ENCODE results near the gene TMEM229B. TPM values are rescaled to one million over a fixed set of nuclear protein-coding genes. Genes with fewer than 3 reads are reported as not detected.

The TMEM229B gene
- total and polyA plus RNA-seq, 2 donors (not counting 1 experiment from before 2014, with no cell fraction given) = 0.68 to 0.99 TPM

DNA sequence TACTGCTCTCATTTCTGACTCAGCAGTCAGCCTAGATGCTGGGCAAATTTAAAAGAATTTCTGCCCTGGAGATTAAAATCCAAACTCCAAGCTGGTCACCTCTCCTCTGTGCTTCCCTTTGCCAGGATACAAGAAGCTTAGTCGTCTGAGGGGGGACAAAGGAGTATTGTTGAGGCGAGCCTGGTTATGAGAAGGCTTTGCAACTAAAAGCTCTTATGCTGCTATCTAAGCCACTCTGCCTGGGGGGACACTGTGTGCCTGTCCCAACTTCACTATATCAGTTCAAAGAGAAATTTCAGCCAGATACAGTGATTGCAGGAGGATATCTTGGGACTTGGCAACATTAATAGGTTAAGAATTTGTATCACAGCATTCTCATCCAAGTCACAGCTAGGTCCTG is 33.7 kb upstream of the TMEM229B start:
- TF ChIP-seq, protein P1, sequence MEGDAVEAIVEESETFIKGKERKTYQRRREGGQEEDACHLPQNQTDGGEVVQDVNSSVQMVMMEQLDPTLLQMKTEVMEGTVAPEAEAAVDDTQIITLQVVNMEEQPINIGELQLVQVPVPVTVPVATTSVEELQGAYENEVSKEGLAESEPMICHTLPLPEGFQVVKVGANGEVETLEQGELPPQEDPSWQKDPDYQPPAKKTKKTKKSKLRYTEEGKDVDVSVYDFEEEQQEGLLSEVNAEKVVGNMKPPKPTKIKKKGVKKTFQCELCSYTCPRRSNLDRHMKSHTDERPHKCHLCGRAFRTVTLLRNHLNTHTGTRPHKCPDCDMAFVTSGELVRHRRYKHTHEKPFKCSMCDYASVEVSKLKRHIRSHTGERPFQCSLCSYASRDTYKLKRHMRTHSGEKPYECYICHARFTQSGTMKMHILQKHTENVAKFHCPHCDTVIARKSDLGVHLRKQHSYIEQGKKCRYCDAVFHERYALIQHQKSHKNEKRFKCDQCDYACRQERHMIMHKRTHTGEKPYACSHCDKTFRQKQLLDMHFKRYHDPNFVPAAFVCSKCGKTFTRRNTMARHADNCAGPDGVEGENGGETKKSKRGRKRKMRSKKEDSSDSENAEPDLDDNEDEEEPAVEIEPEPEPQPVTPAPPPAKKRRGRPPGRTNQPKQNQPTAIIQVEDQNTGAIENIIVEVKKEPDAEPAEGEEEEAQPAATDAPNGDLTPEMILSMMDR (conservative IDR thresholded peaks at IDR 0.05 in 1 of 2, IDR thresholded peaks at IDR 0.05 in 1 of 2; ENCODE audit: low read depth in 1 of 2, low read length in 2 of 2) = no peak
- TF ChIP-seq EZH2 (IDR thresholded peaks at IDR 0.05; ENCODE audit: low read length, missing control alignments) = no peak
- no peak for DNase-seq (ENCODE audit: low read depth in 2 of 2)
- peaks cover 32% of the 10 kb centered on the region for H3K27me3 ChIP-seq (ENCODE audit: control insufficient read depth, insufficient read depth, low read length)

DNA sequence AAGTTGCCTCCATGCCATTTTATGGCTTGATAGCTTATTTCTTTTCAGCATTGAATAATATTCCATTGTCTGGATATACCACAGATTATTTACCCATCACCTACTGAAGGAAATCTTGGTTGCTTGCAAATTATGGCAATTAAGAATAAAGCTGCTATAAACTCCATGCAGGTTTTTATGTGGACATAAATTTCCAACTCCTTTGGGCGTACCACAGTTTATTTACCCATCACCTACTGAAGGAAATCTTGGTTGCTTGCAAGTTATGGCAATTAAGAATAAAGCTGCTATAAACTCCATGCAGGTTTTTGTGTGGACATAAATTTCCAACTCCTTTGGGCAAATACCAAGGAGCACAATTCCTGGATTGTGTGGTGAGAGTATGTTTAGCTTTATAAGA is 32.0 kb upstream of the TMEM229B start:
- Histone ChIP-seq H3K27ac (ENCODE audit: insufficient read depth, low read length) (no peak overlapping the region), H3K4me2 (ENCODE audit: extremely low read depth, insufficient read depth, low read length) (no peak overlapping the region), H3K79me2 (ENCODE audit: control insufficient read depth, insufficient read depth, low read length) (no peaks in the 10 kb centered on the region), H3K9me3 (ENCODE audit: control insufficient read depth, insufficient read depth, low read depth, low read length) (no peaks in the 10 kb centered on the region), H3K27me3 (ENCODE audit: control insufficient read depth, insufficient read depth, low read length) (peaks cover 42% of the 10 kb centered on the region), H3K9ac (ENCODE audit: insufficient read depth, low read length) (no peak overlapping the region), H4K20me1 (ENCODE audit: control insufficient read depth, extremely low read depth, insufficient read depth, low read length) (no peaks in the 10 kb centered on the region), H2AFZ (ENCODE audit: low read length) (no peak overlapping the region), H3K4me3 (replicated peaks in 1 of 4; ENCODE audit: control extremely low read depth in 1 of 4, insufficient read depth in 1 of 4, low read depth in 3 of 4, low read length in 4 of 4) (no peak overlapping the region), H3K36me3 (ENCODE audit: control insufficient read depth, insufficient read depth, low read length) (no peaks in the 10 kb centered on the region), H3K4me1 (ENCODE audit: control insufficient read depth, extremely low read depth, insufficient read depth, low read length) (no peaks in the 10 kb centered on the region)
- TF ChIP-seq, protein P1 (conservative IDR thresholded peaks at IDR 0.05 in 1 of 2, IDR thresholded peaks at IDR 0.05 in 1 of 2; ENCODE audit: low read depth in 1 of 2, low read length in 2 of 2) = no peak
- DNase-seq (ENCODE audit: low read depth in 2 of 2) = no peak

More for the DNA sequence above, 33.7 kb upstream of the TMEM229B start:
- no peaks in the 10 kb centered on the region for H3K36me3 ChIP-seq (ENCODE audit: control insufficient read depth, insufficient read depth, low read length)
- H3K9ac ChIP-seq (ENCODE audit: insufficient read depth, low read length) = no peak overlapping the region
- no peak overlapping the region for H2AFZ ChIP-seq (ENCODE audit: low read length)
- H3K4me3 ChIP-seq (replicated peaks in 1 of 4; ENCODE audit: control extremely low read depth in 1 of 4, insufficient read depth in 1 of 4, low read depth in 3 of 4, low read length in 4 of 4) = no peak overlapping the region
- H3K4me2 ChIP-seq (ENCODE audit: extremely low read depth, insufficient read depth, low read length) = no peak overlapping the region
- H3K27ac ChIP-seq (ENCODE audit: insufficient read depth, low read length) = no peak overlapping the region
- H3K9me3 ChIP-seq (ENCODE audit: control insufficient read depth, insufficient read depth, low read depth, low read length) = no peaks in the 10 kb centered on the region
- no peaks in the 10 kb centered on the region for H4K20me1 ChIP-seq (ENCODE audit: control insufficient read depth, extremely low read depth, insufficient read depth, low read length)
- no peaks in the 10 kb centered on the region for H3K4me1 ChIP-seq (ENCODE audit: control insufficient read depth, extremely low read depth, insufficient read depth, low read length)
- no peaks in the 10 kb centered on the region for H3K79me2 ChIP-seq (ENCODE audit: control insufficient read depth, insufficient read depth, low read length)

DNA sequence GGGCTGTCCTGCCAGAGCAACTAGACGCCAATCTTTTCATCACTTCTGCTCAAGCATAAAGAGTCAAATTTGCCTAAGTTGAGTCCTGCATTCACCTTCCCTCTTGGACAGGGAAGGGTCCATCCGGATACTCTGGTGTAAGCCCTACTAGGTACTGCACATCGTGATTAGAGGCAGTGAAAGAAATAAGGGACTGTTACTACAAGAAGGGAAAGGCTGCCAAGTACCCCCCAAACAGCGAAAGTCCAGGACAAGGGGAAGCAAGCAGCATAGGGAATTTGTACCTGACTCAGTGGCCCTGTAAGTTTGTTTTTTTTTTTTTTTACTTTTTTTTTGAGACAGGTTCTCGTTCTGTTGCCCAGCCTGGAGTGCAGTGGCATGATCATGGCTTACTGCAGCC is 30.9 kb upstream of the TMEM229B start:
- no peak for DNase-seq (ENCODE audit: low read depth in 2 of 2)
- no peaks in the 10 kb centered on the region for H3K4me1 ChIP-seq (ENCODE audit: control insufficient read depth, extremely low read depth, insufficient read depth, low read length)
- no peaks in the 10 kb centered on the region for H3K36me3 ChIP-seq (ENCODE audit: control insufficient read depth, insufficient read depth, low read length)
- H3K27me3 ChIP-seq (ENCODE audit: control insufficient read depth, insufficient read depth, low read length) = peaks cover 42% of the 10 kb centered on the region
- no peaks in the 10 kb centered on the region for H3K9me3 ChIP-seq (ENCODE audit: control insufficient read depth, insufficient read depth, low read depth, low read length)
- no peak overlapping the region for H3K4me2 ChIP-seq (ENCODE audit: extremely low read depth, insufficient read depth, low read length)
- H3K27ac ChIP-seq (ENCODE audit: insufficient read depth, low read length) = no peak overlapping the region
- no peaks in the 10 kb centered on the region for H4K20me1 ChIP-seq (ENCODE audit: control insufficient read depth, extremely low read depth, insufficient read depth, low read length)
- no peaks in the 10 kb centered on the region for H3K79me2 ChIP-seq (ENCODE audit: control insufficient read depth, insufficient read depth, low read length)
- H3K4me3 ChIP-seq (replicated peaks in 1 of 4; ENCODE audit: control extremely low read depth in 1 of 4, insufficient read depth in 1 of 4, low read depth in 3 of 4, low read length in 4 of 4) = no peak overlapping the region
- no peak for TF ChIP-seq EZH2 (IDR thresholded peaks at IDR 0.05; ENCODE audit: low read length, missing control alignments)
- TF ChIP-seq, protein P1 (conservative IDR thresholded peaks at IDR 0.05 in 1 of 2, IDR thresholded peaks at IDR 0.05 in 1 of 2; ENCODE audit: low read depth in 1 of 2, low read length in 2 of 2) = no peak
- no peak overlapping the region for H3K9ac ChIP-seq (ENCODE audit: insufficient read depth, low read length)
- H2AFZ ChIP-seq (ENCODE audit: low read length) = no peak overlapping the region

All from fibroblast of lung (primary cell).